Peyer's patch (tissue), 4 donors: ENCODE measurements around the gene PMP22. TPM values are rescaled to one million over a fixed set of nuclear protein-coding genes. Genes with fewer than 3 reads are reported as not detected.
A peak's percentile ranks its signal among the peaks of the same experiment; 100 is the strongest.

Source experiments
- DNase-seq, 3 donors: peaks; one replicate each; pipeline ENCODE4 v3.0.0-alpha.2; 2017 to 2019
- H3K27ac ChIP-seq, 4 donors: fragments of 200-600 bp; sonication (generic); one replicate each; pipeline ENCODE4 v1.5.1; 2016 to 2019
- H3K27me3 ChIP-seq, 2 donors: fragments of 200-600 bp; sonication (generic); one replicate each; pipeline ENCODE4 v1.5.1; 2019
- H3K36me3 ChIP-seq, 3 donors: fragments of 200-600 bp; sonication (generic); one replicate each; pipeline ENCODE4 v1.5.1; 2016 to 2019
- H3K4me1 ChIP-seq, 4 donors: fragments of 200-600 bp; sonication (generic); one replicate each; pipeline ENCODE4 v1.5.1; 2016 to 2019
- H3K4me3 ChIP-seq, 4 donors: fragments of 200-600 bp; sonication (generic); 1 replicate in 3 of 4; 2 replicates in 1 of 4; pipeline ENCODE4 v1.5.1; 2016 to 2019; ENCODE audit warnings: mild to moderate bottlenecking in 1 of 4
- H3K9me3 ChIP-seq, 4 donors: fragments of 200-600 bp; sonication (generic); one replicate each; pipeline ENCODE4 v1.5.1; 2016 to 2019; ENCODE audit warnings: mild to moderate bottlenecking in 1 of 4
- CTCF ChIP-seq, 6 experiments: fragments of 450-650 bp in 4 of 6; fragments of 200-600 bp in 2 of 6; sonication (generic) in 1 of 6; IDR thresholded peaks; one replicate each; pipeline ENCODE4 v1.5.1; 2017 to 2019; ENCODE audit warnings: antibody characterized with exemption in 6 of 6, mild to moderate bottlenecking in 3 of 6, moderate library complexity in 1 of 6
- POLR2A ChIP-seq, 2 donors: fragments of 450-650 bp; IDR thresholded peaks; one replicate each; pipeline ENCODE4 v1.5.1; 2017; ENCODE audit warnings: antibody characterized with exemption in 2 of 2, mild to moderate bottlenecking in 2 of 2, moderate library complexity in 2 of 2
- total RNA-seq, 4 donors: library from RNA; depleted of rRNA; stranded (reverse); fragments of >200 nt; gene quantifications; one replicate each; pipeline ENCODE4 v1.1.0, GENCODE V29; 2016

PMP22 gene
- total RNA-seq, 4 donors from 2014 or later, result 37.1 to 474 (median 298) TPM

GRCh38 chr17:15281909-15282308 is 16.8 kb upstream of the PMP22 start:
- Histone ChIP-seq H3K27me3 (no peaks in the 10 kb centered on the region), H3K36me3 (no peaks in the 10 kb centered on the region), H3K4me1 (no peaks in the 10 kb centered on the region), H3K4me3 (no peak overlapping the region), H3K9me3 (no peaks in the 10 kb centered on the region), H3K27ac (no peak overlapping the region)
- no peak for TF ChIP-seq CTCF (IDR thresholded peaks at IDR 0.05)
- TF ChIP-seq POLR2A (IDR thresholded peaks at IDR 0.05), result no peak
- DNase-seq, result no peak

- Histone ChIP-seq H3K27ac (peak overlapping the region in 2 of 4 donors; percentile 3 to 9), H3K27me3 (no peaks in the 10 kb centered on the region), H3K4me1 (no peaks in the 10 kb centered on the region), H3K9me3 (no peaks in the 10 kb centered on the region), H3K36me3 (no peaks in the 10 kb centered on the region), H3K4me3 (no peak overlapping the region)
- no peak for DNase-seq
- no peak for TF ChIP-seq CTCF (IDR thresholded peaks at IDR 0.05)
- TF ChIP-seq POLR2A (IDR thresholded peaks at IDR 0.05), result no peak
Observed at GRCh38 chr17:15278924-15279477, 13.9 kb upstream of the PMP22 start.

- DNase-seq, result no peak
Observed at GRCh38 chr17:15278380-15278779, 13.3 kb upstream of the PMP22 start.

GRCh38 chr17:15274017-15274416 is 8.9 kb upstream of the PMP22 start:
- TF ChIP-seq CTCF (IDR thresholded peaks at IDR 0.05) (no peak), POLR2A (IDR thresholded peaks at IDR 0.05) (no peak)
- H3K36me3 ChIP-seq, result no peaks in the 10 kb centered on the region
- no peaks in the 10 kb centered on the region for H3K27me3 ChIP-seq
- H3K4me3 ChIP-seq, result no peak overlapping the region
- no peak for DNase-seq
- peaks cover 0 to 12% (median 0%) of the 10 kb centered on the region in 4 donors for H3K4me1 ChIP-seq
- peak overlapping the region in 3 of 4 donors; percentile 22 to 64 (median 56) for H3K27ac ChIP-seq
- no peaks in the 10 kb centered on the region for H3K9me3 ChIP-seq

More at GRCh38 chr17:15278380-15278779, 13.3 kb upstream of the PMP22 start:
- Histone ChIP-seq H3K36me3 (no peaks in the 10 kb centered on the region), H3K9me3 (no peaks in the 10 kb centered on the region), H3K4me1 (no peaks in the 10 kb centered on the region), H3K27me3 (no peaks in the 10 kb centered on the region), H3K4me3 (no peak overlapping the region), H3K27ac (peak overlapping the region in 2 of 4 donors; percentile 3 to 9)
- no peak for TF ChIP-seq POLR2A (IDR thresholded peaks at IDR 0.05)
- TF ChIP-seq CTCF (IDR thresholded peaks at IDR 0.05), result no peak

- H3K36me3 ChIP-seq, result no peaks in the 10 kb centered on the region
- H3K4me3 ChIP-seq, result no peak overlapping the region
- peaks cover 0 to 12% (median 0%) of the 10 kb centered on the region in 4 donors for H3K4me1 ChIP-seq
- DNase-seq, result no peak
- no peak for TF ChIP-seq CTCF (IDR thresholded peaks at IDR 0.05)
- TF ChIP-seq POLR2A (IDR thresholded peaks at IDR 0.05), result no peak
- no peaks in the 10 kb centered on the region for H3K27me3 ChIP-seq
- no peaks in the 10 kb centered on the region for H3K9me3 ChIP-seq
- peak overlapping the region in 3 of 4 donors; percentile 22 to 64 (median 58) for H3K27ac ChIP-seq
Observed at GRCh38 chr17:15273141-15273793, 8.1 kb upstream of the PMP22 start.
